Measurements from ENCODE around the gene CACNA2D3. TPM values are rescaled to one million over a fixed set of nuclear protein-coding genes. Genes with fewer than 3 reads are reported as not detected.

The CACNA2D3 gene
- total RNA-seq, 2 donors from 2014 or later = 0.42 to 0.98 TPM

DNA sequence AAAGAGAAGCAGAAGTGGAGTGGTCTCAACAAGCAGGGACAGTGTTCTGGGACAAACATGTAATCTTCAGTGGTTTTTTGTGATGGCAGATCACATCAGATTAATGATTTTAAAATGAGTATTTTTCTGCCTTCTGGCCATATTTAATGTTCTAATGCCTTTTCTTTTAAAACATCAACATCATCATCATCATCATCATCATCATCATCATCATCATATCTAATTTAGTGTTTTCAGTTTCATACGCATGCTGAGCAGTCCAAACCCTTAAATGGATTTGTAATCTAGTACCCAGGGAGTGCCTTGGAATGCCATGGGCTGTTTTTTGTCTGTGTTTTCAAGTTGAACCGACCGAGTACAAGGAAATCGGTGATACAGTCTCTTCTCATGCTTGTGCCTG lies 68.9 kb downstream of the CACNA2D3 start:
- H3K9ac ChIP-seq (ENCODE audit: low read depth in 2 of 2, low read length in 2 of 2) = no peak overlapping the region
- intact Hi-C loops (cut with DNase I) = no loop called here
- no peaks in the 10 kb centered on the region for H3K9me3 ChIP-seq
- H3K4me1 ChIP-seq = no peaks in the 10 kb centered on the region
- no peaks in the 10 kb centered on the region for H3K36me3 ChIP-seq
- no peaks in the 10 kb centered on the region for H3K27me3 ChIP-seq
- TF ChIP-seq, protein P1, sequence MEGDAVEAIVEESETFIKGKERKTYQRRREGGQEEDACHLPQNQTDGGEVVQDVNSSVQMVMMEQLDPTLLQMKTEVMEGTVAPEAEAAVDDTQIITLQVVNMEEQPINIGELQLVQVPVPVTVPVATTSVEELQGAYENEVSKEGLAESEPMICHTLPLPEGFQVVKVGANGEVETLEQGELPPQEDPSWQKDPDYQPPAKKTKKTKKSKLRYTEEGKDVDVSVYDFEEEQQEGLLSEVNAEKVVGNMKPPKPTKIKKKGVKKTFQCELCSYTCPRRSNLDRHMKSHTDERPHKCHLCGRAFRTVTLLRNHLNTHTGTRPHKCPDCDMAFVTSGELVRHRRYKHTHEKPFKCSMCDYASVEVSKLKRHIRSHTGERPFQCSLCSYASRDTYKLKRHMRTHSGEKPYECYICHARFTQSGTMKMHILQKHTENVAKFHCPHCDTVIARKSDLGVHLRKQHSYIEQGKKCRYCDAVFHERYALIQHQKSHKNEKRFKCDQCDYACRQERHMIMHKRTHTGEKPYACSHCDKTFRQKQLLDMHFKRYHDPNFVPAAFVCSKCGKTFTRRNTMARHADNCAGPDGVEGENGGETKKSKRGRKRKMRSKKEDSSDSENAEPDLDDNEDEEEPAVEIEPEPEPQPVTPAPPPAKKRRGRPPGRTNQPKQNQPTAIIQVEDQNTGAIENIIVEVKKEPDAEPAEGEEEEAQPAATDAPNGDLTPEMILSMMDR (IDR thresholded peaks at IDR 0.05) = no peak
- no peak for DNase-seq
- no peak overlapping the region for H3K4me3 ChIP-seq
- no peak overlapping the region for H3K27ac ChIP-seq

DNA sequence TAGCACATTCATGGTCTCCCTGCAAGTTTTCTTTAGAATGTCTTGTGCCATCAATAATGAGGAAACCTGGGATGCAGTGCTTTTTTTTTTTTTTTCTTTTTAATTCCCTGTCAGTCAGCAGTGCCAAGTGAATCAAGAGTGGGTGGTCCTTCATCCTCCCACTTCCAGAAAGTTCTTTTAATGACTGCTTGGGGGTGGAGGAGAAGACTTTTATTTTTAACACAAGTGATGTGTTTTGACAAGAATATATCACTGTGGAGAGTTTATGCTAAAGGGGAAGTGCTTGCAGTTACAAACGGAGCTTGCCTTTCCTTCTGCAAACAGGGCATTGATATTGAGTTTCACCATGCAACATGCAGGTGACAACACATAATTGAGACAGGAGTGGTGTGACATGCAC lies 69.7 kb downstream of the CACNA2D3 start:
- H3K27me3 ChIP-seq = no peaks in the 10 kb centered on the region
- no peak for DNase-seq
- H3K4me1 ChIP-seq = no peaks in the 10 kb centered on the region
- no peak overlapping the region for H3K9ac ChIP-seq (ENCODE audit: low read depth in 2 of 2, low read length in 2 of 2)
- H3K9me3 ChIP-seq = no peaks in the 10 kb centered on the region
- H3K36me3 ChIP-seq = no peaks in the 10 kb centered on the region
- H3K27ac ChIP-seq = no peak overlapping the region
- no peak overlapping the region for H3K4me3 ChIP-seq
- TF ChIP-seq, protein P1 (IDR thresholded peaks at IDR 0.05) = no peak
- intact Hi-C loops (cut with DNase I) = no loop called here

DNA sequence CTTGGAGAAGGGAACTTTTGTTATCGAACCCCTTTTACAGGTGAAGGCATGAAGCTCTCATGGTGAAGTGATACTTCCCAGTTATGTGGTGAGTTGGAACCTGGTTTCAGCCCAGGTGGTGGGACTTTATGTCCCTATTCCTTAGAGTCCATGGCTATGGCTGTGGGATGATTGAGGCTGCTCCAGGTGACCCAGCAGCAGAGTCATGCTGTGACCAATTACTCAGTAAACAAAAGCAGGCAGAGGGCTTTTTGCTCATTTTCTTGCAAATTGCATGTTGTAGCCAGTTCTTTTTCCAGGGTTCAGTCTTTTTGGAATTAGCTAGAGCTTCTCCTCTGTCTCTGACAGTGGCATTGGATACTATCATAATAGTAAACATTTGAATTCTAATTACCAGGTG lies 70.7 kb downstream of the CACNA2D3 start:
- Histone ChIP-seq H3K27me3 (no peaks in the 10 kb centered on the region), H3K27ac (no peak overlapping the region), H3K4me1 (no peaks in the 10 kb centered on the region), H3K4me3 (no peak overlapping the region), H3K9me3 (no peaks in the 10 kb centered on the region), H3K36me3 (no peaks in the 10 kb centered on the region), H3K9ac (ENCODE audit: low read depth in 2 of 2, low read length in 2 of 2) (no peak overlapping the region)
- TF ChIP-seq, protein P1 (IDR thresholded peaks at IDR 0.05) = no peak
- DNase-seq = no peak
- intact Hi-C loops (cut with DNase I) = no loop called here

DNA sequence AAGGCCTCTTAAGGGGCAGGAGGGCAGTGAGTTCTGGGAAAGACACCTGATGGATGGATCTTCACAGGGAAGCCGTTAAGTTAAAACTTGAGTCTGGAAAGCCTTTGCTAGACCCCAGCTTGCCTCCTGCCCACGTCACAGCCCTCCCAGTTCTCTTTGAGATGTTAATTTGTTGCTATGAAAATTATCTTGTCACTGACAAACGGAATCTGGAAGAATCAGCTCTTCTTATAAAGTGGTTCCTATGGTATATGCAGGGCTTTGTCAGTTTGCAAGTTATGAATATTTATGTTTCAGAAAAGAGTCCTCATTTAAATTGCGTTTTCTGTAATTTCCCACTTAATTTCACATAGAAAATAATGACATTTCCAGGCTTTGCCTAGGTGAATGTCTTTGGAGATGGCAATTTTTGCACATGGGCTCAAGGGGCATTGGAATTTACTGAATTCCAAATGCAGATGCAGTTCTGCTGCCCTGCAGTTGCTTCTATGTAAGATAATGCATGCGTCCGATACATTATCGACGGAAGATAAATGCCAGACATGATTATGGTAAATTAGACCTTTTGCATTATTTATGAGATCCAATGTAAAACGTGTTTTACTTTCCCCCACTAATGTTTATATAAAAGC lies 74.1 kb downstream of the CACNA2D3 start:
- H3K9ac ChIP-seq (ENCODE audit: low read depth in 2 of 2, low read length in 2 of 2) = no peak overlapping the region
- no peaks in the 10 kb centered on the region for H3K9me3 ChIP-seq
- TF ChIP-seq, protein P1 (IDR thresholded peaks at IDR 0.05) = no peak
- H3K27ac ChIP-seq = no peak overlapping the region
- no peaks in the 10 kb centered on the region for H3K27me3 ChIP-seq
- intact Hi-C loops (cut with DNase I) = no loop called here
- DNase-seq = no peak
- no peaks in the 10 kb centered on the region for H3K36me3 ChIP-seq
- no peaks in the 10 kb centered on the region for H3K4me1 ChIP-seq
- no peak overlapping the region for H3K4me3 ChIP-seq

DNA sequence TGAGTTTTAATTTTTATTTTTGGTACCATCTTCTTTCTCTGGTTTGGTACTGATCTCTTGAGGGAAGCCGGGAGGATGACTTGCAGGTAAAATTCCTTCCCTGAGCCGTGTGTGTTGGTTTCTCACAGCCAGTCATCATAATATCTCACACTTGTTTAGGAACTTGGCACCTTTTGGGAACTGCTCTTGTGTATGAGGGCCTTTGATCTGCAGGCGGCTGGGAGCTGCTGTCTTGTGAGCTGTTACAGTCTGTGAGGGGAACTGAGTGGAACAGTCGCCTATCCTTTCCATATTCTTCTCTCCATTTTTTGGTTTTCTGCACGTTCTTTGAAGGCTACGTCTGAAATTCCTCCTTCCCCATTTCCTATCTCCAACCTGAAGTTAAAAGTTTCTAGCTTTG lies 75.2 kb downstream of the CACNA2D3 start:
- DNase-seq = no peak
- Histone ChIP-seq H3K4me3 (no peak overlapping the region), H3K9ac (ENCODE audit: low read depth in 2 of 2, low read length in 2 of 2) (no peak overlapping the region), H3K27me3 (no peaks in the 10 kb centered on the region), H3K36me3 (no peaks in the 10 kb centered on the region), H3K27ac (no peak overlapping the region), H3K4me1 (no peaks in the 10 kb centered on the region), H3K9me3 (no peaks in the 10 kb centered on the region)
- intact Hi-C loops (cut with DNase I) = no loop called here
- TF ChIP-seq, protein P1 (IDR thresholded peaks at IDR 0.05) = no peak

Data from colonic mucosa (tissue), 4 donors.